IMR-90 (cell line): ENCODE data around the gene MAEA. TPM values are rescaled to one million over a fixed set of nuclear protein-coding genes. Genes with fewer than 3 reads are reported as not detected.

Experiments used
- ATAC-seq: fragments of 200-7000 bp; cut with Tn5 transposase; 2 replicates; pipeline ENCODE4 v1.9.1; 2020; ENCODE audit warnings: low read depth, mild to moderate bottlenecking, moderate library complexity
- BruUV-seq: library from RNA; stranded (reverse); fragments of 400-500 nt; replicated peaks from 2 replicates; lab custom pipeline; 2021; lab: Mats Ljungman, UMichigan
- CTCF ChIA-PET: fragments of 300-600 bp; formaldehyde crosslinking; extraction: SDS; loops from one replicate; lab custom pipeline; 2021; ENCODE audit warnings: antibody characterized with exemption; lab: Yijun Ruan, JAX
- POLR2A ChIA-PET: fragments of 300-600 bp; sonication (Branson Sonifier 250); formaldehyde crosslinking; loops from one replicate; lab custom pipeline; 2022; ENCODE audit warnings: antibody characterized with exemption; ENCODE audit not compliant: unreplicated experiment; lab: Charles Lee
- DNase-seq: peaks from one replicate; pipeline ENCODE4 v3.0.0; 2013
- H2AFZ ChIP-seq: replicated peaks from 2 replicates; pipeline ENCODE3; 2013; ENCODE audit warnings: low read length, mild to moderate bottlenecking; ENCODE audit not compliant: poor library complexity
- H2AK5ac ChIP-seq: 2 replicates; pipeline ENCODE4 v1.6.1; 2013; ENCODE audit warnings: low read depth, low read length, inconsistent platforms
- H2AK9ac ChIP-seq: replicated peaks from 2 replicates; pipeline ENCODE3; 2013; ENCODE audit warnings: mild to moderate bottlenecking, low read depth, low read length, moderate library complexity; ENCODE audit not compliant: poor library complexity
- H2BK120ac ChIP-seq: 2 replicates; pipeline ENCODE4 v1.6.1; 2013; ENCODE audit warnings: low read depth, low read length, inconsistent platforms
- H2BK15ac ChIP-seq: 3 replicates; pipeline ENCODE4 v1.6.1; 2013; ENCODE audit warnings: low read depth, low read length, inconsistent platforms
- H2BK20ac ChIP-seq: 2 replicates; pipeline ENCODE4 v1.6.1; 2013; ENCODE audit warnings: low read depth, mild to moderate bottlenecking, inconsistent platforms, low read length, moderate library complexity
- H2BK5ac ChIP-seq: 2 replicates; pipeline ENCODE4 v1.6.1; 2013; ENCODE audit warnings: mild to moderate bottlenecking, low read depth, low read length, inconsistent platforms; ENCODE audit not compliant: poor library complexity, severe bottlenecking
- H3K14ac ChIP-seq: replicated peaks from 2 replicates; pipeline ENCODE4 v1.6.1; 2013; ENCODE audit warnings: low read depth, low read length, inconsistent platforms
- H3K18ac ChIP-seq: 2 replicates; pipeline ENCODE4 v1.6.1; 2013; ENCODE audit warnings: low read depth, low read length, control low read depth
- H3K23ac ChIP-seq: 2 replicates; pipeline ENCODE4 v1.6.1; 2013; ENCODE audit warnings: low read depth, low read length, inconsistent platforms
- H3K27ac ChIP-seq: 2 replicates; pipeline ENCODE4 v1.5.1; 2013; ENCODE audit warnings: mild to moderate bottlenecking, control low read depth, low read length; ENCODE audit not compliant: insufficient read depth
- H3K27me3 ChIP-seq: 2 replicates; pipeline ENCODE4 v1.6.1; 2013; ENCODE audit warnings: low read length; ENCODE audit not compliant: control insufficient read depth, insufficient read depth
- H3K36me3 ChIP-seq: 2 replicates; pipeline ENCODE4 v1.6.1; 2013; ENCODE audit warnings: low read length, mixed read lengths; ENCODE audit not compliant: control insufficient read depth, insufficient read depth
- H3K4ac ChIP-seq: 2 replicates; pipeline ENCODE4 v1.6.1; 2013; ENCODE audit warnings: low read depth, low read length, inconsistent platforms
- H3K4me1 ChIP-seq: 2 replicates; pipeline ENCODE4 v1.6.1; 2013; ENCODE audit warnings: low read length, mixed read lengths; ENCODE audit not compliant: control insufficient read depth, insufficient read depth
- H3K4me2 ChIP-seq: 2 replicates; pipeline ENCODE4 v1.6.1; 2013; ENCODE audit warnings: low read depth, mild to moderate bottlenecking, control low read depth, low read length, moderate library complexity
- H3K4me3 ChIP-seq: 2 replicates; pipeline ENCODE4 v1.5.1; 2013; ENCODE audit warnings: low read depth, mild to moderate bottlenecking, control low read depth, low read length, moderate library complexity; ENCODE audit not compliant: insufficient read depth
- H3K56ac ChIP-seq: 2 replicates; pipeline ENCODE4 v1.6.1; 2013; ENCODE audit warnings: low read length, inconsistent platforms; ENCODE audit not compliant: insufficient read depth; ENCODE audit errors: extremely low read depth
- H3K79me1 ChIP-seq, 2 experiments: 2 replicates each; pipeline ENCODE4 v1.6.1; 2013; ENCODE audit warnings: low read length in 2 of 2, inconsistent platforms in 1 of 2, low read depth in 1 of 2
- H3K9ac ChIP-seq: 2 replicates; pipeline ENCODE4 v1.6.1; 2013; ENCODE audit warnings: low read depth, low read length, control low read depth
- H3K9me1 ChIP-seq: 2 replicates; pipeline ENCODE4 v1.6.1; 2013; ENCODE audit warnings: low read length, inconsistent platforms; ENCODE audit not compliant: insufficient read depth
- H3K9me3 ChIP-seq: 2 replicates; pipeline ENCODE4 v1.6.1; 2013; ENCODE audit warnings: low read length; ENCODE audit not compliant: control insufficient read depth, insufficient read depth
- H4K20me1 ChIP-seq: 2 replicates; pipeline ENCODE4 v1.6.1; 2013; ENCODE audit warnings: low read length, inconsistent platforms; ENCODE audit not compliant: insufficient read depth
- H4K5ac ChIP-seq: 2 replicates; pipeline ENCODE4 v1.6.1; 2013; ENCODE audit warnings: mild to moderate bottlenecking, low read depth, low read length, control low read depth
- H4K8ac ChIP-seq, 2 experiments: 2 replicates each; pipeline ENCODE4 v1.6.1; 2013; ENCODE audit warnings: low read depth in 2 of 2, low read length in 2 of 2, control low read depth in 1 of 2, inconsistent platforms in 1 of 2
- H4K91ac ChIP-seq: 2 replicates; pipeline ENCODE4 v1.6.1; 2013; ENCODE audit warnings: low read depth, low read length, inconsistent platforms; ENCODE audit not compliant: insufficient read depth
- CEBPB ChIP-seq: IDR thresholded peaks from 2 replicates; pipeline ENCODE4 v1.6.1; 2012; ENCODE audit warnings: low read depth, low read length, improper control_type of control experiment
- CTCF ChIP-seq: conservative IDR thresholded peaks from 2 replicates; pipeline ENCODE4 v1.5.1; 2012; ENCODE audit warnings: mild to moderate bottlenecking, low read depth, low read length, improper control_type of control experiment
- FOS ChIP-seq: fragments of 150-350 bp; IDR thresholded peaks from 2 replicates; pipeline ENCODE4 v1.6.1; 2016; ENCODE audit warnings: low read depth, low read length
- MAFK ChIP-seq: IDR thresholded peaks from 2 replicates; pipeline ENCODE4 v1.6.1; 2012; ENCODE audit warnings: low read depth, low read length, improper control_type of control experiment
- MXI1 ChIP-seq: IDR thresholded peaks from 2 replicates; pipeline ENCODE4 v1.6.1; 2012; ENCODE audit warnings: low read depth, mild to moderate bottlenecking, low read length, moderate library complexity, borderline replicate concordance
- NFE2L2 ChIP-seq: fragments of 150-350 bp; IDR thresholded peaks from 2 replicates; pipeline ENCODE4 v1.6.1; 2016; ENCODE audit warnings: low read depth, mild to moderate bottlenecking, low read length
- RCOR1 ChIP-seq: IDR thresholded peaks from 2 replicates; pipeline ENCODE4 v1.6.1; 2012; ENCODE audit warnings: mild to moderate bottlenecking, low read length, improper control_type of control experiment; ENCODE audit not compliant: insufficient replicate concordance
- RFX5 ChIP-seq: IDR thresholded peaks from 2 replicates; pipeline ENCODE4 v1.8.0; 2012; ENCODE audit warnings: low read depth, mild to moderate bottlenecking, low read length, moderate library complexity
- USF2 ChIP-seq: fragments of 150-350 bp; IDR thresholded peaks from 2 replicates; pipeline ENCODE4 v1.6.1; 2017; ENCODE audit warnings: mild to moderate bottlenecking, antibody characterized with exemption, low read length, low read depth
- WGBS, 2 experiments: methylation state at CpG; one replicate each; pipeline versions ENCODE4 v1.1.5 to v1.1.7; 2013; ENCODE audit warnings: missing lambda C conversion rate in 2 of 2; ENCODE audit not compliant: insufficient read length in 1 of 2; ENCODE audit errors: extremely low coverage in 2 of 2; 5-methylcytosine and 5-hydroxymethylcytosine counted together
- dilution Hi-C: fragments of 300-500 bp; cut with HindIII; formaldehyde crosslinking; loops from one replicate; pipeline ENCODE4 v1.14.3; 2018; ENCODE audit warnings: low sequenced_read_pairs; ENCODE audit not compliant: unreplicated experiment
- in situ Hi-C: fragments of 300-500 bp; cut with MboI; formaldehyde crosslinking; loops from 3 replicates; pipeline ENCODE4 v1.14.3; 2019; ENCODE audit warnings: low sequenced_read_pairs, inconsistent platforms, mixed read lengths
- intact Hi-C: fragments of 100-400 bp; cut with micrococcal nuclease; formaldehyde crosslinking; loops from 2 replicates; pipeline ENCODE4 v1.10.0; 2022
- polyA plus RNA-seq, 3 experiments: library from polyadenylated mRNA; depleted of rRNA; stranded (reverse); fragments of >200 nt; gene quantifications; 2 replicates each; pipeline ENCODE4 v1.2.3, GENCODE V29; 2012; ENCODE audit warnings: low replicate concordance in 1 of 3
- total RNA-seq: library from RNA; depleted of rRNA; stranded (reverse); fragments of >200 nt; gene quantifications from 2 replicates; pipeline ENCODE4 v1.2.3, GENCODE V29; 2012
- TF ChIP-seq, protein P1 (sequence below): fragments of 150-350 bp; IDR thresholded peaks from 2 replicates; pipeline ENCODE4 v1.6.1; 2016; ENCODE audit warnings: low read depth, mild to moderate bottlenecking, low read length, moderate library complexity, borderline replicate concordance

MAEA gene
- total and polyA plus RNA-seq, 2 of the 4 experiments (the other 2 are of a cell fraction): 61.5 to 108 TPM

DNA sequence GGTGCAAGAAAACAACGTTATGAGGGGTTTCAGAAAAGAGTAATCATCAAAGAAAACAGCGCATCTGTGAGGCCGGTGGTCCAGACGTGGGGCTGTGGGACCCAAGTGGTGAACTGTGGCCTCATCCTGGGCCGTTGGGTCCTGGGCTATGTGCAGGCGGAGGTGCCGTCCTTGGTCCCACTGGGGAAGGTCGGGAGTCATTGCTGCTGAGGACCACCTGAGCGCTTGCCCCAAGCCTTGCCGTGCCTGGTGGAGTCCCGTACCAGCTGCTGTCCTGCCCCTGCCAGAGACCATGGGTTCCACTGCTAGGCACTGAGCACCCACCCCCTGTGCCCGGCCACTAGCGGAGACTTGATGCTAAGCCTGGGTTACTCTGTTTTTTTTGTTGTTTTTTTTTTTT lies 31.8 kb downstream of the MAEA start:
- Histone ChIP-seq H2BK20ac (no peak overlapping the region), H3K36me3 (peaks cover 55% of the 10 kb centered on the region), H2AFZ (no peak overlapping the region), H2BK120ac (no peak overlapping the region), H4K5ac (no peak overlapping the region), H3K79me1 (peaks cover 19 to 54% of the 10 kb centered on the region in 2 experiments), H2AK5ac (no peak overlapping the region), H3K9me1 (0 out of 2 replicates have a peak, but pooled peaks cover 4% of the 10 kb centered on the region), H3K14ac (no peak overlapping the region), H3K4me2 (no peak overlapping the region), H2BK5ac (no peak overlapping the region), H3K27me3 (no peaks in the 10 kb centered on the region), H3K9ac (no peak overlapping the region), H4K91ac (no peak overlapping the region), H2BK15ac (no peak overlapping the region), H4K8ac (no peak overlapping the region), H3K23ac (no peak overlapping the region), H3K4ac (no peak overlapping the region), H4K20me1 (peaks cover 23% of the 10 kb centered on the region), H3K18ac (no peak overlapping the region), H3K9me3 (peaks cover 6% of the 10 kb centered on the region), H3K4me1 (no peaks in the 10 kb centered on the region), H2AK9ac (no peak overlapping the region), H3K4me3 (no peak overlapping the region), H3K27ac (no peak overlapping the region), H3K56ac (no peak overlapping the region)
- CTCF ChIA-PET: no interaction called here
- TF ChIP-seq MAFK: no peak
- TF ChIP-seq RFX5: no peak
- no peak for TF ChIP-seq USF2
- TF ChIP-seq RCOR1: no peak
- TF ChIP-seq MXI1: no peak
- no peak for TF ChIP-seq NFE2L2
- TF ChIP-seq CEBPB: no peak
- TF ChIP-seq, protein P1, sequence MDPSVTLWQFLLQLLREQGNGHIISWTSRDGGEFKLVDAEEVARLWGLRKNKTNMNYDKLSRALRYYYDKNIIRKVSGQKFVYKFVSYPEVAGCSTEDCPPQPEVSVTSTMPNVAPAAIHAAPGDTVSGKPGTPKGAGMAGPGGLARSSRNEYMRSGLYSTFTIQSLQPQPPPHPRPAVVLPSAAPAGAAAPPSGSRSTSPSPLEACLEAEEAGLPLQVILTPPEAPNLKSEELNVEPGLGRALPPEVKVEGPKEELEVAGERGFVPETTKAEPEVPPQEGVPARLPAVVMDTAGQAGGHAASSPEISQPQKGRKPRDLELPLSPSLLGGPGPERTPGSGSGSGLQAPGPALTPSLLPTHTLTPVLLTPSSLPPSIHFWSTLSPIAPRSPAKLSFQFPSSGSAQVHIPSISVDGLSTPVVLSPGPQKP: no peak
- no peak for TF ChIP-seq FOS
- TF ChIP-seq CTCF: no peak
- no peak for DNase-seq
- dilution Hi-C loops (no loop called here), intact Hi-C loops (no loop called here), in situ Hi-C loops (no loop called here)
- ATAC-seq: no peak
- POLR2A ChIA-PET: no interaction called here
- BruUV-seq: no TSS peak
- 94% methylated on average over 10 of the region's 13 CpGs; no CpG with 5 or more reads in 1 of the 2 experiments for WGBS, 2 experiments
